GM23248 (cell line): ENCODE results near the gene LMCD1.

ENCODE experiments used
- EZH2 ChIP-seq: fragments of 200-600 bp; sonication (generic); IDR thresholded peaks from 2 replicates; pipeline ENCODE4 v1.6.1; 2018; ENCODE audit warnings: antibody characterized with exemption, mild to moderate bottlenecking; ENCODE audit not compliant: insufficient read depth, poor library complexity, severe bottlenecking
- EZH2phosphoT487 ChIP-seq: fragments of 200-600 bp; sonication (generic); IDR thresholded peaks from 2 replicates; pipeline ENCODE4 v1.6.1; 2018; ENCODE audit warnings: antibody characterized with exemption, moderate library complexity, mild to moderate bottlenecking, low read depth; ENCODE audit not compliant: insufficient read depth

GRCh38 chr3:8550611-8551010, 49.0 kb downstream of the LMCD1 start:
- TF ChIP-seq EZH2phosphoT487 (no peak), EZH2 (no peak)
